DOHH2 (cell line): ENCODE data around the gene PEX14.

ENCODE experiments used
- EZH2phosphoT487 ChIP-seq: fragments of 200-600 bp; sonication (generic); IDR thresholded peaks from 2 replicates; pipeline ENCODE4 v1.6.1; 2017; ENCODE audit warnings: borderline replicate concordance, mild to moderate bottlenecking, antibody characterized with exemption, low read length, moderate library complexity, mixed read lengths
- TF ChIP-seq, protein P1 (sequence below): fragments of 200-600 bp; sonication (generic); IDR thresholded peaks from one replicate; pipeline ENCODE4 v1.5.1; 2014; ENCODE audit warnings: antibody characterized with exemption, mild to moderate bottlenecking, low read depth, low read length; ENCODE audit not compliant: poor library complexity, severe bottlenecking

DNA sequence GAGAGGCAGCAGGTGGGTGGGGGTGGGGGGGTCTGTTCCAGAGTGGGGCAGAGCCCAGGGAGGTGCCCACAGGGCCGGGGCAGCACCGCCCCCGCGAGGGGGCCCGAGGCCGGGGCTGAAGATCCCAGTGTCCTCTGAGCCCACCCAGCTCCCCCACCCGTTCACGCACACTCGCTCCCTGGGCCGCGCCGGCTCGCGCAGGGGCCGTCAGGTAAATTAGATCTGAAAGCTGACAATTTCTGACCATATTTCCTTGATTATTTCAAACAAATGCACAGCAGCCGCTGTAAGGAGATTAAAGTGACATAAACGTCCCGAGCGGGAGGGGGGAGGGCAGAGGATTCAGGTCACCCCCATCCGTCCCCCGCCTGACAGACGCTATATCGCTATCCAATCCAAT, 203.7 kb downstream of the PEX14 start:
- TF ChIP-seq, protein P1, sequence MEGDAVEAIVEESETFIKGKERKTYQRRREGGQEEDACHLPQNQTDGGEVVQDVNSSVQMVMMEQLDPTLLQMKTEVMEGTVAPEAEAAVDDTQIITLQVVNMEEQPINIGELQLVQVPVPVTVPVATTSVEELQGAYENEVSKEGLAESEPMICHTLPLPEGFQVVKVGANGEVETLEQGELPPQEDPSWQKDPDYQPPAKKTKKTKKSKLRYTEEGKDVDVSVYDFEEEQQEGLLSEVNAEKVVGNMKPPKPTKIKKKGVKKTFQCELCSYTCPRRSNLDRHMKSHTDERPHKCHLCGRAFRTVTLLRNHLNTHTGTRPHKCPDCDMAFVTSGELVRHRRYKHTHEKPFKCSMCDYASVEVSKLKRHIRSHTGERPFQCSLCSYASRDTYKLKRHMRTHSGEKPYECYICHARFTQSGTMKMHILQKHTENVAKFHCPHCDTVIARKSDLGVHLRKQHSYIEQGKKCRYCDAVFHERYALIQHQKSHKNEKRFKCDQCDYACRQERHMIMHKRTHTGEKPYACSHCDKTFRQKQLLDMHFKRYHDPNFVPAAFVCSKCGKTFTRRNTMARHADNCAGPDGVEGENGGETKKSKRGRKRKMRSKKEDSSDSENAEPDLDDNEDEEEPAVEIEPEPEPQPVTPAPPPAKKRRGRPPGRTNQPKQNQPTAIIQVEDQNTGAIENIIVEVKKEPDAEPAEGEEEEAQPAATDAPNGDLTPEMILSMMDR, result no peak
- no peak for TF ChIP-seq EZH2phosphoT487
